IMR-90 (cell line): ENCODE measurements around the gene CSF1. TPM values are rescaled to one million over a fixed set of nuclear protein-coding genes. Genes with fewer than 3 reads are reported as not detected.
A peak's percentile ranks its signal among the peaks of the same experiment; 100 is the strongest.

Experiments
- ATAC-seq: fragments of 200-7000 bp; cut with Tn5 transposase; 2 replicates; pipeline ENCODE4 v1.9.1; 2020; ENCODE audit warnings: low read depth, mild to moderate bottlenecking, moderate library complexity
- BruUV-seq: library from RNA; stranded (reverse); fragments of 400-500 nt; replicated peaks from 2 replicates; lab custom pipeline; 2021; lab: Mats Ljungman, UMichigan
- CTCF ChIA-PET: fragments of 300-600 bp; formaldehyde crosslinking; extraction: SDS; loops from one replicate; lab custom pipeline; 2021; ENCODE audit warnings: antibody characterized with exemption; lab: Yijun Ruan, JAX
- POLR2A ChIA-PET: fragments of 300-600 bp; sonication (Branson Sonifier 250); formaldehyde crosslinking; loops from one replicate; lab custom pipeline; 2022; ENCODE audit warnings: antibody characterized with exemption; ENCODE audit not compliant: unreplicated experiment; lab: Charles Lee
- DNase-seq: peaks from one replicate; pipeline ENCODE4 v3.0.0; 2013
- H2AFZ ChIP-seq: replicated peaks from 2 replicates; pipeline ENCODE3; 2013; ENCODE audit warnings: low read length, mild to moderate bottlenecking; ENCODE audit not compliant: poor library complexity
- H2AK5ac ChIP-seq: 2 replicates; pipeline ENCODE4 v1.6.1; 2013; ENCODE audit warnings: low read depth, low read length, inconsistent platforms
- H2AK9ac ChIP-seq: replicated peaks from 2 replicates; pipeline ENCODE3; 2013; ENCODE audit warnings: mild to moderate bottlenecking, low read depth, low read length, moderate library complexity; ENCODE audit not compliant: poor library complexity
- H2BK120ac ChIP-seq: 2 replicates; pipeline ENCODE4 v1.6.1; 2013; ENCODE audit warnings: low read depth, low read length, inconsistent platforms
- H2BK15ac ChIP-seq: 3 replicates; pipeline ENCODE4 v1.6.1; 2013; ENCODE audit warnings: low read depth, low read length, inconsistent platforms
- H2BK20ac ChIP-seq: 2 replicates; pipeline ENCODE4 v1.6.1; 2013; ENCODE audit warnings: low read depth, mild to moderate bottlenecking, inconsistent platforms, low read length, moderate library complexity
- H2BK5ac ChIP-seq: 2 replicates; pipeline ENCODE4 v1.6.1; 2013; ENCODE audit warnings: mild to moderate bottlenecking, low read depth, low read length, inconsistent platforms; ENCODE audit not compliant: poor library complexity, severe bottlenecking
- H3K14ac ChIP-seq: replicated peaks from 2 replicates; pipeline ENCODE4 v1.6.1; 2013; ENCODE audit warnings: low read depth, low read length, inconsistent platforms
- H3K18ac ChIP-seq: 2 replicates; pipeline ENCODE4 v1.6.1; 2013; ENCODE audit warnings: low read depth, low read length, control low read depth
- H3K23ac ChIP-seq: 2 replicates; pipeline ENCODE4 v1.6.1; 2013; ENCODE audit warnings: low read depth, low read length, inconsistent platforms
- H3K27ac ChIP-seq: 2 replicates; pipeline ENCODE4 v1.5.1; 2013; ENCODE audit warnings: mild to moderate bottlenecking, control low read depth, low read length; ENCODE audit not compliant: insufficient read depth
- H3K27me3 ChIP-seq: 2 replicates; pipeline ENCODE4 v1.6.1; 2013; ENCODE audit warnings: low read length; ENCODE audit not compliant: control insufficient read depth, insufficient read depth
- H3K36me3 ChIP-seq: 2 replicates; pipeline ENCODE4 v1.6.1; 2013; ENCODE audit warnings: low read length, mixed read lengths; ENCODE audit not compliant: control insufficient read depth, insufficient read depth
- H3K4ac ChIP-seq: 2 replicates; pipeline ENCODE4 v1.6.1; 2013; ENCODE audit warnings: low read depth, low read length, inconsistent platforms
- H3K4me1 ChIP-seq: 2 replicates; pipeline ENCODE4 v1.6.1; 2013; ENCODE audit warnings: low read length, mixed read lengths; ENCODE audit not compliant: control insufficient read depth, insufficient read depth
- H3K4me2 ChIP-seq: 2 replicates; pipeline ENCODE4 v1.6.1; 2013; ENCODE audit warnings: low read depth, mild to moderate bottlenecking, control low read depth, low read length, moderate library complexity
- H3K4me3 ChIP-seq: 2 replicates; pipeline ENCODE4 v1.5.1; 2013; ENCODE audit warnings: low read depth, mild to moderate bottlenecking, control low read depth, low read length, moderate library complexity; ENCODE audit not compliant: insufficient read depth
- H3K56ac ChIP-seq: 2 replicates; pipeline ENCODE4 v1.6.1; 2013; ENCODE audit warnings: low read length, inconsistent platforms; ENCODE audit not compliant: insufficient read depth; ENCODE audit errors: extremely low read depth
- H3K79me1 ChIP-seq, 2 experiments: 2 replicates each; pipeline ENCODE4 v1.6.1; 2013; ENCODE audit warnings: low read length in 2 of 2, inconsistent platforms in 1 of 2, low read depth in 1 of 2
- H3K9ac ChIP-seq: 2 replicates; pipeline ENCODE4 v1.6.1; 2013; ENCODE audit warnings: low read depth, low read length, control low read depth
- H3K9me1 ChIP-seq: 2 replicates; pipeline ENCODE4 v1.6.1; 2013; ENCODE audit warnings: low read length, inconsistent platforms; ENCODE audit not compliant: insufficient read depth
- H3K9me3 ChIP-seq: 2 replicates; pipeline ENCODE4 v1.6.1; 2013; ENCODE audit warnings: low read length; ENCODE audit not compliant: control insufficient read depth, insufficient read depth
- H4K20me1 ChIP-seq: 2 replicates; pipeline ENCODE4 v1.6.1; 2013; ENCODE audit warnings: low read length, inconsistent platforms; ENCODE audit not compliant: insufficient read depth
- H4K5ac ChIP-seq: 2 replicates; pipeline ENCODE4 v1.6.1; 2013; ENCODE audit warnings: mild to moderate bottlenecking, low read depth, low read length, control low read depth
- H4K8ac ChIP-seq, 2 experiments: 2 replicates each; pipeline ENCODE4 v1.6.1; 2013; ENCODE audit warnings: low read depth in 2 of 2, low read length in 2 of 2, control low read depth in 1 of 2, inconsistent platforms in 1 of 2
- H4K91ac ChIP-seq: 2 replicates; pipeline ENCODE4 v1.6.1; 2013; ENCODE audit warnings: low read depth, low read length, inconsistent platforms; ENCODE audit not compliant: insufficient read depth
- BHLHE40 ChIP-seq: fragments of 150-350 bp; IDR thresholded peaks from 2 replicates; pipeline ENCODE4 v1.6.1; 2016; ENCODE audit warnings: mild to moderate bottlenecking, low read depth, low read length
- CEBPB ChIP-seq: IDR thresholded peaks from 2 replicates; pipeline ENCODE4 v1.6.1; 2012; ENCODE audit warnings: low read depth, low read length, improper control_type of control experiment
- CHD1 ChIP-seq: IDR thresholded peaks from 2 replicates; pipeline ENCODE4 v1.6.1; 2012; ENCODE audit warnings: low read depth, low read length, improper control_type of control experiment
- CTCF ChIP-seq: conservative IDR thresholded peaks from 2 replicates; pipeline ENCODE4 v1.5.1; 2012; ENCODE audit warnings: mild to moderate bottlenecking, low read depth, low read length, improper control_type of control experiment
- FOS ChIP-seq: fragments of 150-350 bp; IDR thresholded peaks from 2 replicates; pipeline ENCODE4 v1.6.1; 2016; ENCODE audit warnings: low read depth, low read length
- MAFK ChIP-seq: IDR thresholded peaks from 2 replicates; pipeline ENCODE4 v1.6.1; 2012; ENCODE audit warnings: low read depth, low read length, improper control_type of control experiment
- MAZ ChIP-seq: IDR thresholded peaks from 2 replicates; pipeline ENCODE4 v1.6.1; 2012; ENCODE audit warnings: low read depth, mild to moderate bottlenecking, low read length, improper control_type of control experiment, moderate library complexity, borderline replicate concordance
- MXI1 ChIP-seq: IDR thresholded peaks from 2 replicates; pipeline ENCODE4 v1.6.1; 2012; ENCODE audit warnings: low read depth, mild to moderate bottlenecking, low read length, moderate library complexity, borderline replicate concordance
- NFE2L2 ChIP-seq: fragments of 150-350 bp; IDR thresholded peaks from 2 replicates; pipeline ENCODE4 v1.6.1; 2016; ENCODE audit warnings: low read depth, mild to moderate bottlenecking, low read length
- POLR2A ChIP-seq: IDR thresholded peaks from 2 replicates; pipeline ENCODE4 v1.6.1; 2012; ENCODE audit warnings: mild to moderate bottlenecking, low read depth, low read length
- RAD21 ChIP-seq: IDR thresholded peaks from 2 replicates; pipeline ENCODE4 v1.6.1; 2012; ENCODE audit warnings: low read length, improper control_type of control experiment
- RCOR1 ChIP-seq: IDR thresholded peaks from 2 replicates; pipeline ENCODE4 v1.6.1; 2012; ENCODE audit warnings: mild to moderate bottlenecking, low read length, improper control_type of control experiment; ENCODE audit not compliant: insufficient replicate concordance
- RFX5 ChIP-seq: IDR thresholded peaks from 2 replicates; pipeline ENCODE4 v1.8.0; 2012; ENCODE audit warnings: low read depth, mild to moderate bottlenecking, low read length, moderate library complexity
- SMC3 ChIP-seq: fragments of 150-350 bp; IDR thresholded peaks from 2 replicates; pipeline ENCODE4 v1.6.1; 2016; ENCODE audit warnings: low read depth, mild to moderate bottlenecking, antibody characterized with exemption, low read length, moderate library complexity
- WGBS, 2 experiments: methylation state at CpG; one replicate each; pipeline versions ENCODE4 v1.1.5 to v1.1.7; 2013; ENCODE audit warnings: missing lambda C conversion rate in 2 of 2; ENCODE audit not compliant: insufficient read length in 1 of 2; ENCODE audit errors: extremely low coverage in 2 of 2; 5-methylcytosine and 5-hydroxymethylcytosine counted together
- dilution Hi-C: fragments of 300-500 bp; cut with HindIII; formaldehyde crosslinking; loops from one replicate; pipeline ENCODE4 v1.14.3; 2018; ENCODE audit warnings: low sequenced_read_pairs; ENCODE audit not compliant: unreplicated experiment
- in situ Hi-C: fragments of 300-500 bp; cut with MboI; formaldehyde crosslinking; loops from 3 replicates; pipeline ENCODE4 v1.14.3; 2019; ENCODE audit warnings: low sequenced_read_pairs, inconsistent platforms, mixed read lengths
- intact Hi-C: fragments of 100-400 bp; cut with micrococcal nuclease; formaldehyde crosslinking; loops from 2 replicates; pipeline ENCODE4 v1.10.0; 2022
- polyA plus RNA-seq, 3 experiments: library from polyadenylated mRNA; depleted of rRNA; stranded (reverse); fragments of >200 nt; gene quantifications; 2 replicates each; pipeline ENCODE4 v1.2.3, GENCODE V29; 2012; ENCODE audit warnings: low replicate concordance in 1 of 3
- total RNA-seq: library from RNA; depleted of rRNA; stranded (reverse); fragments of >200 nt; gene quantifications from 2 replicates; pipeline ENCODE4 v1.2.3, GENCODE V29; 2012
- TF ChIP-seq, protein P1 (sequence below): fragments of 150-350 bp; IDR thresholded peaks from 2 replicates; pipeline ENCODE4 v1.6.1; 2016; ENCODE audit warnings: low read depth, mild to moderate bottlenecking, low read length, moderate library complexity, borderline replicate concordance

Gene CSF1
- total and polyA plus RNA-seq, 2 of the 4 experiments (the other 2 are of a cell fraction) = 14.3 to 22.0 TPM

DNA sequence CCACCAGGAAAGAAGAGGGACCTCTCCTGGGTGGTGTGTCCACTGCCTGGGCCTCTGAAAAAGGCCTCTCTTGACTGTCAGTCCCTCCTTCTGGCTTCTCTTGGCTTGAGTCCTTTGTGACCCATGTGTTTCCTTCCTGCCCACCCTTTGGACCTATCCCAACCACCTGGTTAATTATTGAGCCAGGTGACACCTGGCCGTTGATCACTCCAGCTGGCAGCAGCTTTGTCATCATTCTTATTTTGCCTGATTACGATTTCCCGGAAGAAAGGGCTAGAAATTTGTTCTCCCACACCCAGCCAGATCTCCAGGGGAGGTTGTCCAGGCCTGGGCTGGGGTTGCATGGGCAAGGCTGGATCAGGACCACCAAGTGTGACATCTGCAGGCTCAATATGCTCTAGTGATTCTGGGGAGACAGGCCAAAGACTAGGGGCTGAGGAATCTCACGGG is 24.8 kb downstream of the CSF1 start:
- intact Hi-C loops (no loop called here), dilution Hi-C loops (no loop called here), in situ Hi-C loops (no loop called here)
- no peaks in the 10 kb centered on the region for H3K27me3 ChIP-seq
- H4K20me1 ChIP-seq = no peaks in the 10 kb centered on the region
- no peaks in the 10 kb centered on the region for H3K36me3 ChIP-seq
- H2AK5ac ChIP-seq = no peak overlapping the region
- ATAC-seq (no peak), DNase-seq (no peak)
- no peak overlapping the region for H2BK120ac ChIP-seq
- TF ChIP-seq MAZ = no peak
- no peak for TF ChIP-seq RAD21
- TF ChIP-seq CHD1 = no peak
- TF ChIP-seq NFE2L2 = no peak
- TF ChIP-seq, protein P1, sequence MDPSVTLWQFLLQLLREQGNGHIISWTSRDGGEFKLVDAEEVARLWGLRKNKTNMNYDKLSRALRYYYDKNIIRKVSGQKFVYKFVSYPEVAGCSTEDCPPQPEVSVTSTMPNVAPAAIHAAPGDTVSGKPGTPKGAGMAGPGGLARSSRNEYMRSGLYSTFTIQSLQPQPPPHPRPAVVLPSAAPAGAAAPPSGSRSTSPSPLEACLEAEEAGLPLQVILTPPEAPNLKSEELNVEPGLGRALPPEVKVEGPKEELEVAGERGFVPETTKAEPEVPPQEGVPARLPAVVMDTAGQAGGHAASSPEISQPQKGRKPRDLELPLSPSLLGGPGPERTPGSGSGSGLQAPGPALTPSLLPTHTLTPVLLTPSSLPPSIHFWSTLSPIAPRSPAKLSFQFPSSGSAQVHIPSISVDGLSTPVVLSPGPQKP = no peak
- no peak for TF ChIP-seq RCOR1
- TF ChIP-seq SMC3 = no peak
- no peak for TF ChIP-seq BHLHE40
- TF ChIP-seq MAFK = no peak
- no peak for TF ChIP-seq FOS
- no peak for TF ChIP-seq MXI1
- no peak for TF ChIP-seq POLR2A
- TF ChIP-seq RFX5 = no peak
- TF ChIP-seq CTCF = no peak
- TF ChIP-seq CEBPB = no peak
- no peak overlapping the region for H3K27ac ChIP-seq
- H3K4me3 ChIP-seq = no peak overlapping the region
- H2BK15ac ChIP-seq = no peak overlapping the region
- WGBS, 2 experiments = no CpG with 5 or more reads among the region's 4 CpGs
- no peak overlapping the region for H4K8ac ChIP-seq
- H2BK20ac ChIP-seq = no peak overlapping the region
- peaks cover 9% of the 10 kb centered on the region for H3K4me1 ChIP-seq
- H3K23ac ChIP-seq = no peak overlapping the region
- no peak overlapping the region for H3K9ac ChIP-seq
- CTCF ChIA-PET = interaction anchor here (0.8 kb wide), 1 partner anchor 15 kb away, joined by 3 read pairs; no protein-coding TSS in a partner anchor
- peak overlapping the region; percentile 18 for H2AK9ac ChIP-seq
- H3K18ac ChIP-seq = no peak overlapping the region
- H3K4ac ChIP-seq = no peak overlapping the region
- POLR2A ChIA-PET = no interaction called here
- no TSS peak for BruUV-seq
- H3K9me3 ChIP-seq = peaks cover 6% of the 10 kb centered on the region; the same call in 1 of the 2 replicates
- no peak overlapping the region for H4K5ac ChIP-seq
- H2AFZ ChIP-seq = no peak overlapping the region
- H3K56ac ChIP-seq = no peak overlapping the region
- H3K4me2 ChIP-seq = no peak overlapping the region
- H3K79me1 ChIP-seq = no peaks in the 10 kb centered on the region; a peak in 1 of 4 replicates
- no peak overlapping the region for H4K91ac ChIP-seq
- H3K14ac ChIP-seq = no peak overlapping the region
- H3K9me1 ChIP-seq = peaks cover 11% of the 10 kb centered on the region
- H2BK5ac ChIP-seq = no peak overlapping the region
